H9 (cell line): ENCODE results near the gene EXOC6. TPM values are rescaled to one million over a fixed set of nuclear protein-coding genes. Genes with fewer than 3 reads are reported as not detected.

ENCODE experiments used
- DNase-seq: peaks from one replicate; pipeline ENCODE4 v3.0.0-alpha.2; 2017
- H2AFZ ChIP-seq: one replicate; pipeline ENCODE4 v1.6.1; 2013; ENCODE audit warnings: mild to moderate bottlenecking, low read length, control low read depth, moderate library complexity
- H2AK5ac ChIP-seq: 2 replicates; pipeline ENCODE4 v1.6.1; 2013; ENCODE audit warnings: low read length, control low read depth, mixed read lengths; ENCODE audit not compliant: insufficient read length
- H2BK120ac ChIP-seq: one replicate; pipeline ENCODE4 v1.6.1; 2013; ENCODE audit warnings: low read depth, mild to moderate bottlenecking, low read length, control low read depth, inconsistent platforms; ENCODE audit not compliant: poor library complexity, severe bottlenecking
- H2BK12ac ChIP-seq: 2 replicates; pipeline ENCODE4 v1.6.1; 2013; ENCODE audit warnings: low read length, control low read depth, mixed read lengths, low read depth; ENCODE audit not compliant: insufficient read length
- H2BK15ac ChIP-seq: 2 replicates; pipeline ENCODE4 v1.6.1; 2013; ENCODE audit warnings: low read depth, low read length, control low read depth
- H2BK20ac ChIP-seq: one replicate; pipeline ENCODE4 v1.6.1; 2013; ENCODE audit warnings: low read depth, mild to moderate bottlenecking, low read length, control low read depth, inconsistent platforms; ENCODE audit not compliant: poor library complexity, severe bottlenecking
- H2BK5ac ChIP-seq: 2 replicates; pipeline ENCODE4 v1.6.1; 2013; ENCODE audit warnings: low read length, control low read depth, mixed read lengths; ENCODE audit not compliant: insufficient read length
- H3K14ac ChIP-seq: 2 replicates; pipeline ENCODE4 v1.6.1; 2013; ENCODE audit warnings: low read length, control low read depth; ENCODE audit not compliant: insufficient read depth
- H3K18ac ChIP-seq: 2 replicates; pipeline ENCODE4 v1.6.1; 2013; ENCODE audit warnings: low read depth, mild to moderate bottlenecking, mixed read lengths, low read length, control low read depth; ENCODE audit not compliant: insufficient read length
- H3K23ac ChIP-seq: 2 replicates; pipeline ENCODE4 v1.6.1; 2013; ENCODE audit warnings: low read length, control low read depth, mixed read lengths, low read depth; ENCODE audit not compliant: insufficient read length
- H3K23me2 ChIP-seq: 2 replicates; pipeline ENCODE4 v1.6.1; 2013; ENCODE audit warnings: low read depth, mild to moderate bottlenecking, mixed read lengths, low read length, control low read depth; ENCODE audit not compliant: insufficient read length, poor library complexity, severe bottlenecking
- H3K27ac ChIP-seq: 2 replicates; pipeline ENCODE4 v1.5.1; 2013; ENCODE audit warnings: low read length, control low read depth, mixed read lengths, low read depth; ENCODE audit not compliant: insufficient read length
- H3K27me3 ChIP-seq: 2 replicates; pipeline ENCODE4 v1.6.1; 2013; ENCODE audit warnings: low read length, control low read depth, inconsistent platforms; ENCODE audit not compliant: insufficient read depth
- H3K4ac ChIP-seq: 2 replicates; pipeline ENCODE4 v1.6.1; 2013; ENCODE audit warnings: low read depth, mild to moderate bottlenecking, control low read depth, inconsistent platforms, low read length, moderate library complexity
- H3K4me1 ChIP-seq: 2 replicates; pipeline ENCODE4 v1.6.1; 2013; ENCODE audit warnings: low read length, control low read depth, inconsistent platforms; ENCODE audit not compliant: insufficient read depth
- H3K4me2 ChIP-seq: 2 replicates; pipeline ENCODE4 v1.6.1; 2013; ENCODE audit warnings: low read length, control low read depth, mixed read lengths; ENCODE audit not compliant: insufficient read length, insufficient read depth
- H3K56ac ChIP-seq: 2 replicates; pipeline ENCODE4 v1.6.1; 2013; ENCODE audit warnings: low read depth, mild to moderate bottlenecking, mixed read lengths, low read length, control low read depth; ENCODE audit not compliant: insufficient read length
- H3K79me1 ChIP-seq: 2 replicates; pipeline ENCODE4 v1.6.1; 2013; ENCODE audit warnings: low read depth, mild to moderate bottlenecking, moderate library complexity, low read length, control low read depth, inconsistent platforms; ENCODE audit not compliant: insufficient read depth, poor library complexity, severe bottlenecking
- H3K79me2 ChIP-seq: 2 replicates; pipeline ENCODE4 v1.6.1; 2013; ENCODE audit warnings: low read length, control low read depth, inconsistent platforms; ENCODE audit not compliant: insufficient read depth
- H3K9ac ChIP-seq: 2 replicates; pipeline ENCODE4 v1.6.1; 2013; ENCODE audit warnings: low read length, control low read depth, mixed read lengths; ENCODE audit not compliant: insufficient read length; ENCODE audit errors: extremely low read depth
- H3K9me3 ChIP-seq: one replicate; pipeline ENCODE4 v1.6.1; 2013; ENCODE audit warnings: low read depth, low read length, inconsistent platforms; ENCODE audit not compliant: control insufficient read depth
- H3T11ph ChIP-seq: one replicate; pipeline ENCODE4 v1.6.1; 2013; ENCODE audit warnings: mild to moderate bottlenecking, low read length, control low read depth, inconsistent platforms
- H4K20me1 ChIP-seq: one replicate; pipeline ENCODE4 v1.6.1; 2013; ENCODE audit not compliant: control insufficient read depth, insufficient read length, insufficient read depth
- H4K5ac ChIP-seq: 2 replicates; pipeline ENCODE4 v1.6.1; 2013; ENCODE audit warnings: low read depth, mild to moderate bottlenecking, mixed read lengths, low read length, control low read depth; ENCODE audit not compliant: insufficient read length
- H4K8ac ChIP-seq: replicated peaks from 2 replicates; pipeline ENCODE4 v1.6.1; 2013; ENCODE audit warnings: low read length, control low read depth, mixed read lengths, low read depth; ENCODE audit not compliant: insufficient read length
- H4K91ac ChIP-seq: 2 replicates; pipeline ENCODE4 v1.6.1; 2013; ENCODE audit warnings: low read depth, mild to moderate bottlenecking, moderate library complexity, mixed read lengths, low read length, control low read depth; ENCODE audit not compliant: insufficient read length
- H3K27ac Mint-ChIP-seq, 3 experiments: 2 replicates in 2 of 3; 3 replicates in 1 of 3; pipeline ENCODE4 v1.8.0; 2020 to 2021; ENCODE audit warnings: mixed read lengths in 3 of 3, mild to moderate bottlenecking in 1 of 3, moderate library complexity in 1 of 3
- H3K27me3 Mint-ChIP-seq: 2 replicates; pipeline ENCODE4 v1.8.0; 2021; ENCODE audit warnings: low read depth, mild to moderate bottlenecking, moderate library complexity, mixed read lengths
- H3K36me3 Mint-ChIP-seq, 3 experiments: 2 replicates in 2 of 3; 3 replicates in 1 of 3; pipeline ENCODE4 v1.8.0; 2020 to 2021; ENCODE audit warnings: low read depth in 3 of 3, mixed read lengths in 3 of 3; ENCODE audit not compliant: insufficient read depth in 1 of 3
- H3K4me1 Mint-ChIP-seq, 2 experiments: 2 replicates each; pipeline ENCODE4 v1.8.0; 2020; ENCODE audit warnings: mixed read lengths in 2 of 2
- H3K4me3 Mint-ChIP-seq, 2 experiments: 2 replicates in 1 of 2; 3 replicates in 1 of 2; pipeline ENCODE4 v1.8.0; 2020 to 2021; ENCODE audit warnings: mild to moderate bottlenecking in 2 of 2, mixed read lengths in 2 of 2, moderate library complexity in 1 of 2
- H3K9me3 Mint-ChIP-seq, 2 experiments: 2 replicates in 1 of 2; 3 replicates in 1 of 2; pipeline ENCODE4 v1.8.0; 2020; ENCODE audit warnings: mild to moderate bottlenecking in 2 of 2, mixed read lengths in 2 of 2, moderate library complexity in 1 of 2
- CTCF ChIP-seq: fragments of 200-600 bp; sonication (generic); conservative IDR thresholded peaks from 3 replicates; pipeline ENCODE4 v1.8.0; 2021; ENCODE audit warnings: antibody characterized with exemption, mild to moderate bottlenecking
- WGBS: extraction: QIAGEN DNeasy Blood & Tissue Kit; methylation state at CpG from one replicate; pipeline ENCODE4 v1.1.7; 2013; ENCODE audit warnings: missing lambda C conversion rate, low lambda C conversion rate, mixed read lengths; ENCODE audit not compliant: insufficient read length; ENCODE audit errors: extremely low coverage; 5-methylcytosine and 5-hydroxymethylcytosine counted together
- total RNA-seq: library from RNA; stranded (reverse); gene quantifications from 2 replicates; pipeline ENCODE4 v1.2.1, GENCODE V29; 2021

EXOC6 gene
- total RNA-seq, 1 experiment from 2014 or later = 9.0 TPM

DNA sequence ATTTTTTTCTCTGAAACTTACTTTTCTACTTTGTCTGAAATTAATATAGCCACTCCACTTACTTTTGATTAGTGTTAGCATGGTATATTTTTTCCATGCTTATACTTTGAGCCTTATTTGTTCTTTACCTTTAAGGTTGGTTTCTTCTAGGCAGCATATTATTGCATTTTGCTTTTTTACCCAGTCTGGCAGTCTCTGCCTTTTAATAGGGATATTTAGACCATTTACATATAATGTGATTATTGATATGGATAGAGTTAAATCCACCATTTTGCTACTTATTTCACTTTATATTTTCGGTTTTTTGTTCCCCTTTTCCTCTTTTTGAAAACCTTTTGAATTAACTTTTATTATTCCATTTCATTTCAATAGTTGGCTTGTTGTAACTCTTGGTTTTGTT, 255.6 kb downstream of the EXOC6 start:
- Histone ChIP-seq H2BK120ac (no peak overlapping the region), H4K8ac (no peak overlapping the region), H3K27me3 (no peaks in the 10 kb centered on the region), H2BK20ac (no peak overlapping the region), H3K14ac (no peak overlapping the region), H3K4me2 (no peak overlapping the region), H3K27ac (no peak overlapping the region), H2BK15ac (no peak overlapping the region), H3K23ac (no peak overlapping the region), H4K91ac (no peak overlapping the region), H3K23me2 (no peaks in the 10 kb centered on the region), H4K5ac (no peak overlapping the region), H2BK5ac (no peak overlapping the region), H3K9ac (no peak overlapping the region), H2AFZ (no peak overlapping the region), H3K9me3 (no peaks in the 10 kb centered on the region), H2AK5ac (no peak overlapping the region), H2BK12ac (no peak overlapping the region), H3K79me1 (no peaks in the 10 kb centered on the region), H3K56ac (no peak overlapping the region), H3K4ac (no peak overlapping the region), H4K20me1 (no peaks in the 10 kb centered on the region), H3K79me2 (no peaks in the 10 kb centered on the region), H3K4me1 (no peaks in the 10 kb centered on the region; the same call in 1 of the 2 replicates), H3T11ph (no peak overlapping the region), H3K18ac (no peak overlapping the region)
- Mint-ChIP-seq H3K27ac (no peak overlapping the region), H3K4me3 (no peak overlapping the region), H3K36me3 (peaks cover 0 to 27% (median 3%) of the 10 kb centered on the region in 3 experiments; a peak in 5 of 7 replicates), H3K4me1 (peaks cover 0 to 9% of the 10 kb centered on the region in 2 experiments; a peak in 2 of 4 replicates), H3K27me3 (no peaks in the 10 kb centered on the region; the same call in 1 of the 2 replicates), H3K9me3 (peaks cover 20 to 27% of the 10 kb centered on the region in 2 experiments; a peak in 4 of 5 replicates)
- whole genome bisulfite sequencing = no CpG with 5 or more reads among the region's 1 CpG
- no peak for TF ChIP-seq CTCF
- no peak for DNase-seq
